Measurements from ENCODE around the gene TMEM143.
A peak's percentile ranks its signal among the peaks of the same experiment; 100 is the strongest.
"Not testable (repeated sequence)": the region's sequence is repeated elsewhere in the genome, so short reads cannot be mapped to it uniquely, and the experiment has no call there.

The TMEM143 gene

DNA sequence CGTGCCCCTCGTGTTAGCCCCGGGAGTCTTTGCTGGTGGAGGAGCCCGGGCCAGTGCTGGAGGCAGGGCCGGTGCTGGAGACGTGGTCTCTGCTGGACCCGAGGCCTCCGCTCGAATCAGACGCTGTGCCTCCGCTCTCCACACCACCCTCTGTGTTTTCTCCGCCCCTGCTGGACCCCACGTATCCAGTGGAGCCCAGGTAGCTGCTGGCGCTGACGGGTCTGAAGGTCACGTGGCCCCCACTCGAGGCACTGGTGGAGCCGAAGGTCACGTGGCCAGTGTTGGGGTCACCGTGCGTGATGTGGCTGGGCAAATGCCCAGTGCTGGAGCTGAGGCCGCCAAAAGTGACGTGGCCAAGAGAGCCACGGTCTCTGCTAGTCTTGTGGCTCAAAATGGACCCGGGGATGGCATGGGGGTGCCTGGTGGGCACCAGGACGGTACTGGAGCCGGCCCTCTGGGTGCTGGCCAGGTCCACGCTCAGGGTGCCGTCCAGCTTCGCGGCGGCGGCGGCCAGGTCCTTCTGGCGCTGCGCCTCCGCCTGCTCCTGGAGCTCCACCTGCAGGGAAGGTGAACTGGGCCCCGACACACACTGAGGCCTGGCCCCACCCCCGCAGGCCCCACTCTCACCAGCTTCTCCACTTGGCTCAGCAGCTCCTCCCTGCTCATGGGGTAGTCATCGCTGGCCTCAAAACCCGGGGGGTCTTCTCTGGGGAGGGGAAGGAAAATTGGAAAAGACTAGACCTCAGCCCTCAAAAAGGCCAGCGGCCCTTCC is 66.6 kb downstream of the TMEM143 start:
- DNase-seq (ENCODE audit: low read depth) = no peak

DNA sequence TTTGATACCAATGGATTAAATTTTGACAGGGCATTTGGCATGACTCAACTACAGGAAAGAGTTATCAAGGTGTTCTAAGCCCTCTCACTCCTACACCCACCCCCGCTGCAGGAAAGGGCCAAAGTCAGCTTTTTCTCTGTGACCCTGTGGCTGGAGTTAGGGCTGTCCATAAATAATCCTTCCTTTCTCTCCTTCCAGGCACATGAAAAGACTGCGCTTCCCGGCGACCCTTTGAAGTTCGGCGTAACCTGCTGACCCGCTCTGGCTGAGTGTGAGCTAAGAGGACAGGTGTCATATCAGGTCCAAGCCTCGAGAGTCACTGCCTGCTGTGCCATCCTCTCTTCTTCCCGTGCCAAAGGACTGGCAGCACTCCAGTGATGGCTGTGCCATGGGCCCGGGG is 68.3 kb downstream of the TMEM143 start:
- no peak for DNase-seq (ENCODE audit: low read depth)

DNA sequence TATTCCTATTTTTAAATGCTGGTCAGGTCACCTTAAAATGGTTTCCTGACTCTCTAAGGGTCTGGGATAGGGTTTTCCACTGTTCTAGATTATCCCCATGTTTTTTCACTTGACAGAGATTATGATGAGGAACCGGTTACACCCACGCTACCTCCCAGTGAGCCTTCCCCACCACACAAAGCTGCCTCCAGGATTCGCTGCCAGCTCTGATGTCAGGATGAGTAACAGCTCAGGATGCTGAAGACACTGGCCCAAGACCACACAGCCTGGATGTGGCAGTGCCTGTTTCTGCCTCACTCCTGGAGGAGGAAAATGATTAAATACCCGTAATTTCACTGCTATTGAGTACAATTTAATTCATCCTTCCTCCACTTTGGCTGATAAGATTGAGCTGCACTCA is 70.9 kb downstream of the TMEM143 start:
- DNase-seq (ENCODE audit: low read depth) = peak; percentile 46

DNA sequence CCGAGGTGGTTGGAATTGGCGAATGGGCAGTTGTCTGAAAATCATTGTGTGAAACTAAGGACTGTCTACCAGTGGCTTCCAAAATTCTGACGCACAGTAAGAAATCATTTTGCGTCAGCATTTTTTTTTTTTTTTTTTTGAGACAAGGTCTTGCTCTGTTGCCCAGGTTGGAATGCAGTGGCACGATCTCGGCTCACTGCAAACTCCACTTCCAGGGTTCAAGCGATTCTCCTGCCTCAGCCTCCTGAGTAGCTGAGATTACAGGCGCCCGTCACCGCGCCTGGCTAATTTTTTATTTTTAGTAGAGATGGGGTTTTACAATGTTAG is 72.3 kb downstream of the TMEM143 start:
- not testable (repeated sequence) for DNase-seq (ENCODE audit: low read depth)

DNA sequence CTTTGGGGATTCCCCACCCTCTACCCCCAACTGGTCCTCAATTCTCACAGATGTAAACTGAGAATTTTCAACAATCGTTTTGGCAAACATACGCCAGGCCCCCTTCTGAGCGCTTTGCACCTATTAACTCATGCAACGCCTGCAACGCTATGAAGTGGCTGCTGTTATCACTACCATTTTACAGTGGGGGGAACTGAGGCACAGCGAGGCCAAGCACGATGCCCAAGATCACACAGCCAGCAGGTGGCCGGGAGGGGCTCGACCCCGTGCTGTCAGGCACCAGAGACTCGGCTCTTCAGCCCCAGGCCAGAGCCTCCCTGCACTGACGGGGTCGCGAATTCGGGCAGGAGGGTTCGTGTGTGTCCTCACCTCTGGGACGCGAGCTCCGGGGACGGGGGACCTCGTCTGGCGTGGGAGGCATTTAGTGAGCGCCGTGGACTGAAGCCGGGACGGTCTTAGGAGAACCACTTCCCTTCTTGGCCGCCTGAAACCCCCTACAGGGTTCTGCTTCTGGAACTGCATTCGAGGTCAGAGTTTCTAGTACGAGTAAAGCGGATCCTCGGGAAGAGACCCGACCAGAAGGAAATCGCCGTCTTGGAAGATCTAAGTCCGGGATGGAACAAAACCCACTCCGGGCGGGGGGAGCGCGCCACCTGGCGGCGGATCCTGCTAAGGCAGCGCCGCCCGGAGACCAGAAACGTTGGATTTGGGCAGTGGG is 72.8 kb downstream of the TMEM143 start:
- peak; percentile 74 for DNase-seq (ENCODE audit: low read depth)

DNA sequence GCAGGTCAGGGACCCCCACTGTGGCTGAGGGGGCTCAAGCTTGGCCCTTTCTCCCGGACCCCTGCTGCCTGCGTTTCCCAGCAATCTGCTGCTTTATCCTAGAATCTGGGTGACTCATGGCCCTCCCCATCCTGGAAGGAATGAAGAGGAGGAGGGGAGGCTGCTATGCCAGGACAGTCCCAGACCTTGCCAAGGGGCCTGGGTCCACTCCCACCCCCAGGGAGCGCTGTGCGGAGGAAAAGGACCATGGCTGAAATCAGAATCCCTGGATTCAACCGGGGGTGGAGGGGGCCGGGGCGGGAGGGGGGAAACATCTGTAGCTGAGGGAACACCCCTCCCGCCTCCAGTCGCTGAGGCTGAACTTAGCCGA is 73.4 kb downstream of the TMEM143 start:
- no peak for DNase-seq (ENCODE audit: low read depth)

DNA sequence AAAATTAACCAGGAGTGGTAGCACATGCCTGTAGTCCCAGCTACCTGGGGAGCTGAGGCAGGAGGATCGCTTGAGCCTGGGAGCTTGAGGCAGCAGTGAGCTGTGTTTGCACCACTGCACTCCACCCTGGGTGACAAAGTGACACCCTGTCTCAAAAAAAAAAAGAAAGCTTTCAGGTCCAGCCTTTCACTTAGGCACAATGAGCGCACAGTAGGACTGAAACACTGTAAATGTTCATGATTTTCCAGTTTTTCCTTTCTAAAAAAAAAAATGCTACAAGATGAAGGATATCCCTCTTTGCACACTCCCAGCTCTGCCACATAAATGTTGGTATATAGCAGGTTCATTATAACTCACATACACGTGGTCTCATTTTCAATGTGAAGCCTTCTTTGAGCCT is 76.0 kb downstream of the TMEM143 start:
- no peak for DNase-seq (ENCODE audit: low read depth)

DNA sequence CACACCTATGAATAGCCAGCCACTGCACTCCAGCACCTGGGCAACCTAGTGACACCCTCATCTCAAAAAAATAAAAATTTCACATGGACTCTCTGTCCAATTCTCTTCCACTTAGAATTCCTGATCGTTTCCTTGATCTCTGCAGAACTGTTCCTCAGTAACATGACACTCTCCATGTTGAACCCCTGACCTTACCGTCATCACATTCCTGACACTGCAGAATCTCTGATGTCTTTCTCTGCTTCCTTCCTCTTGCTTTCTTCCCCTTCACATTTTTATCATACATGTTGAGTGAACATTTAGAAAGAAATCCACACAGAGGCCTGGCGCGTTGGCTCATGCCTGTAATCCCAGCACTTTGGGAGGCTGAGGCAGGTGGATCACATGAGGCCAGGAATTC is 78.8 kb downstream of the TMEM143 start:
- DNase-seq (ENCODE audit: low read depth) = no peak

DNA sequence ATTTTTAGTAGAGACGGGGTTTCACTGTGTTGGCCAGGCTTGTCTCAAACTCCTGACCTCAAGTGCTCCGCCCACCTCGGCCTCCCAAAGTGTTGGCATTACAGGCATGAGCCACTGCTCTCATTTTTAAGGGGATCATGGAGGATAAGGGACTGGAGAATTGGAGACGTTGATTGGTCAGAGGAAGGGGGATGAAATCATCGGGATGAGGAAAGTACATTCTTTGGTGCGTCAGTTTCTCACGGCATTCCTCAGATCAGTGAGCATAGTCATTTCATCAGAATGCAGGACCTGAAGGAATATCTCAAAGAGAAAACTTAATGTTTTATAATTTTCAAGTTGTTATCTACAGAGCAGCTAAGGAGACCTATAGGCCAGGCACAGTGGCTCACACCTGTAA is 79.8 kb downstream of the TMEM143 start:
- DNase-seq (ENCODE audit: low read depth) = no peak
